GM12878 (cell line): ENCODE results near the gene HOXD3. TPM values are rescaled to one million over a fixed set of nuclear protein-coding genes. Genes with fewer than 3 reads are reported as not detected.

Experiments used
- ATAC-seq: fragments of 200-7000 bp; cut with Tn5 transposase; 3 replicates; pipeline ENCODE4 v1.9.1; 2020; ENCODE audit warnings: mild to moderate bottlenecking, moderate library complexity
- BruUV-seq: library from RNA; stranded (reverse); fragments of 400-500 nt; replicated peaks from 2 replicates; lab custom pipeline; 2021; lab: Mats Ljungman, UMichigan
- CTCF ChIA-PET: fragments of 300-600 bp; sonication (Branson Sonifier 250); formaldehyde crosslinking; extraction: SDS; loops from one replicate; lab custom pipeline; 2021; ENCODE audit warnings: inconsistent platforms; lab: Yijun Ruan, JAX
- POLR2A ChIA-PET: fragments of 350-600 bp; formaldehyde crosslinking; extraction: SDS; loops from one replicate; lab custom pipeline; 2021; ENCODE audit warnings: inconsistent platforms; lab: Charles Lee
- RAD21 ChIA-PET: fragments of 300-600 bp; sonication (Branson Sonifier 250); formaldehyde crosslinking; loops from one replicate; lab custom pipeline; 2023; ENCODE audit warnings: antibody characterized with exemption; ENCODE audit not compliant: unreplicated experiment; lab: Charles Lee
- SMC1A ChIA-PET: fragments of 300-600 bp; sonication (Branson Sonifier 250); formaldehyde crosslinking; loops from one replicate; lab custom pipeline; 2023; ENCODE audit not compliant: unreplicated experiment, uncharacterized antibody; lab: Charles Lee
- DNase-seq: peaks from one replicate; pipeline ENCODE4 v3.0.0-alpha.2; 2011; ENCODE audit warnings: low read depth, low spot score
- FAIRE-seq: peaks from 3 replicates; lab custom pipeline; 2011; peaks lifted over from hg19 to GRCh38; lab: Jason Lieb, UNC
- H2AFZ ChIP-seq: 2 replicates; pipeline ENCODE4 v1.6.0; 2011; ENCODE audit warnings: low read depth, low read length, control low read depth; ENCODE audit not compliant: control insufficient read depth
- H3K27ac ChIP-seq: 2 replicates; pipeline ENCODE4 v1.5.1; 2011; ENCODE audit warnings: control low read depth; ENCODE audit not compliant: control insufficient read depth, insufficient read depth
- H3K27me3 ChIP-seq, 2 experiments: replicated peaks in 1 of 2; 2 replicates each; pipeline versions ENCODE4 v1.6.0 to v1.6.1; 2011; ENCODE audit warnings: low read length in 1 of 2; ENCODE audit not compliant: control insufficient read depth in 2 of 2, insufficient read depth in 2 of 2
- H3K36me3 ChIP-seq, 2 experiments: 2 replicates each; pipeline ENCODE4 v1.5.1; 2011; ENCODE audit warnings: low read length in 1 of 2; ENCODE audit not compliant: control insufficient read depth in 2 of 2, insufficient read depth in 2 of 2
- H3K4me1 ChIP-seq: 2 replicates; pipeline ENCODE4 v1.6.1; 2011; ENCODE audit warnings: mild to moderate bottlenecking, low read length, moderate library complexity, mixed read lengths; ENCODE audit not compliant: control insufficient read depth, insufficient read depth
- H3K4me2 ChIP-seq: 2 replicates; pipeline ENCODE4 v1.6.0; 2011; ENCODE audit warnings: control low read depth; ENCODE audit not compliant: control insufficient read depth, insufficient read depth
- H3K4me3 ChIP-seq: fragments of 200-600 bp; sonication (generic); 2 replicates; pipeline ENCODE4 v1.5.1; 2016
- H3K79me2 ChIP-seq: 2 replicates; pipeline ENCODE4 v1.6.0; 2011; ENCODE audit warnings: low read length; ENCODE audit not compliant: control insufficient read depth, insufficient read depth
- H3K9ac ChIP-seq: 2 replicates; pipeline ENCODE4 v1.8.0; 2011; ENCODE audit warnings: low read length, control low read depth, mixed read lengths; ENCODE audit not compliant: control insufficient read depth, insufficient read depth
- H3K9me3 ChIP-seq: replicated peaks from 3 replicates; pipeline ENCODE4 v1.5.1; 2011; ENCODE audit warnings: mild to moderate bottlenecking, low read length; ENCODE audit not compliant: control insufficient read depth, insufficient read depth
- H4K20me1 ChIP-seq: 2 replicates; pipeline ENCODE4 v1.6.0; 2011; ENCODE audit not compliant: control insufficient read depth, insufficient read depth
- BMI1 ChIP-seq: fragments of 450-650 bp; IDR thresholded peaks from 2 replicates; pipeline ENCODE4 v1.6.1; 2016; ENCODE audit warnings: mild to moderate bottlenecking, moderate library complexity, borderline replicate concordance
- KLF5 ChIP-seq: fragments of 450-650 bp; IDR thresholded peaks from 2 replicates; pipeline ENCODE4 v1.6.1; 2014; ENCODE audit warnings: mild to moderate bottlenecking; ENCODE audit not compliant: partially characterized antibody
- MTA3 ChIP-seq: IDR thresholded peaks from 2 replicates; pipeline ENCODE4 v1.6.1; 2012; ENCODE audit warnings: low read length, inconsistent platforms, borderline replicate concordance
- PAX5 ChIP-seq: IDR thresholded peaks from 2 replicates; pipeline ENCODE4 v1.6.1; 2011; ENCODE audit warnings: low read depth, low read length, borderline replicate concordance
- POU2F2 ChIP-seq: IDR thresholded peaks from 3 replicates; pipeline ENCODE4 v1.6.1; 2011; ENCODE audit warnings: low read depth, mild to moderate bottlenecking, low read length, borderline replicate concordance
- SUZ12 ChIP-seq: fragments of 200-600 bp; sonication (generic); IDR thresholded peaks from one replicate; pipeline ENCODE4 v1.6.1; 2018; ENCODE audit warnings: antibody characterized with exemption, mild to moderate bottlenecking; ENCODE audit not compliant: unreplicated experiment
- YY1 ChIP-seq: IDR thresholded peaks from 2 replicates; pipeline ENCODE4 v1.6.1; 2011; ENCODE audit warnings: low read depth, mild to moderate bottlenecking, low read length
- WGBS: methylation state at CpG from one replicate; pipeline ENCODE4 v1.1.6; 2016; ENCODE audit warnings: low lambda C conversion rate; ENCODE audit not compliant: insufficient replicate concordance, insufficient coverage; ENCODE audit errors: missing lambda C conversion rate; 5-methylcytosine and 5-hydroxymethylcytosine counted together
- in situ Hi-C: fragments of 300-500 bp; cut with MboI; formaldehyde crosslinking; loops from 9 replicates; pipeline ENCODE4 v1.14.3; 2018; ENCODE audit warnings: mixed read lengths
- intact Hi-C: fragments of 100-400 bp; cut with micrococcal nuclease; formaldehyde crosslinking; loops from one replicate; pipeline ENCODE4 v1.14.2; 2022; ENCODE audit not compliant: unreplicated experiment
- polyA plus RNA-seq, 11 experiments: library from polyadenylated mRNA; depleted of rRNA in 4 of 11; unstranded in 6 of 11; stranded (reverse) in 5 of 11; fragments of >200 nt; fragmentation: Nextera tagmentation in 4 of 11; fragmentation: Illumina TruSeq in 1 of 11; extraction: Ambion mirVana in 4 of 11; extraction: Trizol in 1 of 11; gene quantifications; 1 replicate in 1 of 11; 2 replicates in 10 of 11; pipeline versions ENCODE4 v1.2.1 to v1.2.3, GENCODE V29; 2011 to 2016; ENCODE audit warnings: inconsistent platforms in 2 of 11, missing spikeins in 2 of 11, low read depth in 1 of 11
- total RNA-seq, 4 experiments: library from RNA; depleted of rRNA in 3 of 4; stranded (reverse); fragments of >200 nt in 3 of 4; fragmentation: Illumina TruSeq in 1 of 4; extraction: Trizol in 1 of 4; gene quantifications; 2 replicates each; pipeline versions ENCODE4 v1.2.1 to v1.2.3, GENCODE V29; 2013 to 2021

The HOXD3 gene
- total and polyA plus RNA-seq, 10 of the 15 experiments (the other 5 are each of a cell fraction or from before 2014, with no cell fraction given) = not detected

DNA sequence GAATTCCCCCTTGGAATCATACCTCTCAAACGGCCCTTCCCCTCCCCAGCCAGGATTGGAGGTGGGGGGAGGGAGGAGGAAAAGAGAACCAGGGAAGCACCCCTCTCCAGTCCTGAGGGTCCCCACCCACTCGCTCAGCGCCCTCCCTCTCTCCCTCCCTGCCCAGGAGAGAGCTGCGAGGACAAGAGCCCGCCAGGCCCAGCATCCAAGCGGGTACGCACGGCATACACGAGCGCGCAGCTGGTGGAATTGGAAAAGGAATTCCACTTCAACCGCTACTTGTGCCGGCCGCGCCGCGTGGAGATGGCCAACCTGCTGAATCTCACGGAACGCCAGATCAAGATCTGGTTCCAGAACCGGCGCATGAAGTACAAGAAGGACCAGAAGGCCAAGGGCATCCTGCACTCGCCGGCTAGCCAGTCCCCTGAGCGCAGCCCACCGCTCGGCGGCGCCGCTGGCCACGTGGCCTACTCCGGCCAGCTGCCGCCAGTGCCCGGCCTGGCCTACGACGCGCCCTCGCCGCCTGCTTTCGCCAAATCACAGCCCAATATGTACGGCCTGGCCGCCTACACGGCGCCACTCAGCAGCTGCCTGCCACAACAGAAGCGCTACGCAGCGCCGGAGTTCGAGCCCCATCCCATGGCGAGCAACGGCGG is 14.4 kb downstream of the HOXD3 start:
- WGBS = 70% methylated on average over 42 of the region's 51 CpGs
- no peak overlapping the region for H3K27ac ChIP-seq
- ChIA-PET RAD21 (no interaction called here), SMC1A (no interaction called here)
- in situ Hi-C loops = no loop called here
- no peaks in the 10 kb centered on the region for H3K4me1 ChIP-seq
- no peak for TF ChIP-seq SUZ12
- TF ChIP-seq POU2F2 = no peak
- no peak for TF ChIP-seq PAX5
- no peak for TF ChIP-seq BMI1
- no peak for TF ChIP-seq MTA3
- TF ChIP-seq YY1 = no peak
- no peak for TF ChIP-seq KLF5
- TF ChIP-seq, all 136 proteins: peak for 0
- BruUV-seq = no TSS peak
- DNase-seq (no peak), ATAC-seq (no peak), FAIRE-seq (no peak)
- CTCF ChIA-PET = no interaction called here
- Histone ChIP-seq H4K20me1 (no peaks in the 10 kb centered on the region), H3K27me3 (peaks cover 1 to 22% of the 10 kb centered on the region in 2 experiments), H3K36me3 (no peaks in the 10 kb centered on the region; a peak in 1 of 4 replicates), H2AFZ (no peak overlapping the region), H3K4me3 (no peak overlapping the region), H3K79me2 (no peaks in the 10 kb centered on the region), H3K4me2 (no peak overlapping the region), H3K9ac (no peak overlapping the region), H3K9me3 (no peaks in the 10 kb centered on the region; the same call in 2 of the 3 replicates)
- POLR2A ChIA-PET = no interaction called here
- intact Hi-C loops = no loop called here
